Activated effector memory CD4-positive, alpha-beta T cell treated with Interleukin-2 at 50 U/mL for 16 hours (primary cell): ENCODE measurements around the gene CTNNA1.

Experiments
- DNase-seq: peaks from one replicate; pipeline ENCODE4 v3.0.0-alpha.2; 2020

CTNNA1 gene

GRCh38 chr5:138951986-138952735 is 198.9 kb downstream of the CTNNA1 start:
- DNase-seq = no peak

- no peak for DNase-seq
Observed at GRCh38 chr5:138952962-138953361, 199.7 kb downstream of the CTNNA1 start.

GRCh38 chr5:138953387-138954256 is 200.4 kb downstream of the CTNNA1 start:
- DNase-seq = no peak

- no peak for DNase-seq
Observed at GRCh38 chr5:138954257-138955012, 201.2 kb downstream of the CTNNA1 start.

GRCh38 chr5:138955013-138955660 is 201.9 kb downstream of the CTNNA1 start:
- DNase-seq = no peak

GRCh38 chr5:138955671-138956295 is 202.6 kb downstream of the CTNNA1 start:
- no peak for DNase-seq

GRCh38 chr5:138956801-138957200 is 203.6 kb downstream of the CTNNA1 start:
- DNase-seq = no peak

GRCh38 chr5:138960145-138960692 is 207.0 kb downstream of the CTNNA1 start:
- DNase-seq = no peak

- DNase-seq = no peak
Observed at GRCh38 chr5:138961221-138961620, 208.0 kb downstream of the CTNNA1 start.

GRCh38 chr5:138961729-138962128 is 208.5 kb downstream of the CTNNA1 start:
- DNase-seq = no peak

- DNase-seq = no peak
Observed at GRCh38 chr5:138962614-138963370, 209.6 kb downstream of the CTNNA1 start.

- no peak for DNase-seq
Observed at GRCh38 chr5:138963763-138964371, 210.6 kb downstream of the CTNNA1 start.

- no peak for DNase-seq
Observed at GRCh38 chr5:138964647-138965201, 211.5 kb downstream of the CTNNA1 start.

GRCh38 chr5:138965626-138966025 is 212.4 kb downstream of the CTNNA1 start:
- DNase-seq = no peak

- no peak for DNase-seq
Observed at GRCh38 chr5:138966236-138966985, 213.2 kb downstream of the CTNNA1 start.

GRCh38 chr5:138967791-138968448 is 214.7 kb downstream of the CTNNA1 start:
- DNase-seq = no peak

- no peak for DNase-seq
Observed at GRCh38 chr5:138968601-138969000, 215.4 kb downstream of the CTNNA1 start.

GRCh38 chr5:138969323-138970002 is 216.2 kb downstream of the CTNNA1 start:
- no peak for DNase-seq
